Measurements from ENCODE around the gene COLQ. TPM values are rescaled to one million over a fixed set of nuclear protein-coding genes. Genes with fewer than 3 reads are reported as not detected.

Gene COLQ
- total RNA-seq, 1 donor from 2014 or later: 0.13 TPM

GRCh38 chr3:15456321-15456720 lies 65.2 kb downstream of the COLQ start:
- Histone ChIP-seq H3K4me3 (ENCODE audit: low read depth, low read length) (no peak overlapping the region), H3K27me3 (ENCODE audit: control insufficient read depth, insufficient read depth, low read length) (no peaks in the 10 kb centered on the region), H3K36me3 (ENCODE audit: control insufficient read depth, insufficient read depth, low read length) (no peaks in the 10 kb centered on the region)
- no peak for DNase-seq (ENCODE audit: low read depth)
- no peak for TF ChIP-seq CTCF (IDR thresholded peaks at IDR 0.05; ENCODE audit: insufficient read depth, low read length, poor library complexity, severe bottlenecking)

GRCh38 chr3:15455756-15456155 lies 65.8 kb downstream of the COLQ start:
- no peak for DNase-seq (ENCODE audit: low read depth)
- no peak overlapping the region for H3K4me3 ChIP-seq (ENCODE audit: low read depth, low read length)
- no peaks in the 10 kb centered on the region for H3K27me3 ChIP-seq (ENCODE audit: control insufficient read depth, insufficient read depth, low read length)
- no peak for TF ChIP-seq CTCF (IDR thresholded peaks at IDR 0.05; ENCODE audit: insufficient read depth, low read length, poor library complexity, severe bottlenecking)
- H3K36me3 ChIP-seq (ENCODE audit: control insufficient read depth, insufficient read depth, low read length): no peaks in the 10 kb centered on the region

- Histone ChIP-seq H3K27me3 (ENCODE audit: control insufficient read depth, insufficient read depth, low read length) (no peaks in the 10 kb centered on the region), H3K36me3 (ENCODE audit: control insufficient read depth, insufficient read depth, low read length) (no peaks in the 10 kb centered on the region), H3K4me3 (ENCODE audit: low read depth, low read length) (no peak overlapping the region)
- no peak for TF ChIP-seq CTCF (IDR thresholded peaks at IDR 0.05; ENCODE audit: insufficient read depth, low read length, poor library complexity, severe bottlenecking)
- DNase-seq (ENCODE audit: low read depth): no peak
Observed at GRCh38 chr3:15454965-15455364, 66.5 kb downstream of the COLQ start.

GRCh38 chr3:15453991-15454625 lies 67.4 kb downstream of the COLQ start:
- no peak for TF ChIP-seq CTCF (IDR thresholded peaks at IDR 0.05; ENCODE audit: insufficient read depth, low read length, poor library complexity, severe bottlenecking)
- DNase-seq (ENCODE audit: low read depth): no peak
- H3K27me3 ChIP-seq (ENCODE audit: control insufficient read depth, insufficient read depth, low read length): no peaks in the 10 kb centered on the region
- no peak overlapping the region for H3K4me3 ChIP-seq (ENCODE audit: low read depth, low read length)
- no peaks in the 10 kb centered on the region for H3K36me3 ChIP-seq (ENCODE audit: control insufficient read depth, insufficient read depth, low read length)

GRCh38 chr3:15453501-15453900 lies 68.0 kb downstream of the COLQ start:
- DNase-seq (ENCODE audit: low read depth): no peak

More at GRCh38 chr3:15453501-15453900, 68.0 kb downstream of the COLQ start:
- TF ChIP-seq CTCF (IDR thresholded peaks at IDR 0.05; ENCODE audit: insufficient read depth, low read length, poor library complexity, severe bottlenecking): no peak
- H3K27me3 ChIP-seq (ENCODE audit: control insufficient read depth, insufficient read depth, low read length): no peaks in the 10 kb centered on the region
- no peak overlapping the region for H3K4me3 ChIP-seq (ENCODE audit: low read depth, low read length)
- no peaks in the 10 kb centered on the region for H3K36me3 ChIP-seq (ENCODE audit: control insufficient read depth, insufficient read depth, low read length)

Measured in kidney epithelial cell (primary cell).